ENCODE data around the gene CAMTA2.
"Not testable (repeated sequence)": the region's sequence is repeated elsewhere in the genome, so short reads cannot be mapped to it uniquely, and the experiment has no call there.

Gene CAMTA2

GRCh38 chr17:5033352-5034015 is 46.0 kb upstream of the CAMTA2 start:
- Histone ChIP-seq H3K4me1 (no peaks in the 10 kb centered on the region), H2AFZ (no peak overlapping the region), H3K27ac (no peak overlapping the region), H3K36me3 (ENCODE audit: control insufficient read depth, insufficient read depth, low read length) (no peaks in the 10 kb centered on the region), H3K4me2 (ENCODE audit: low read length) (no peak overlapping the region), H3K27me3 (ENCODE audit: control insufficient read depth, insufficient read depth, low read length) (no peaks in the 10 kb centered on the region), H3K9me3 (ENCODE audit: control insufficient read depth, low read length) (no peaks in the 10 kb centered on the region), H3K9ac (no peak overlapping the region), H3K79me2 (no peaks in the 10 kb centered on the region), H3K4me3 (ENCODE audit: low read depth, low read length) (no peak overlapping the region)
- TF ChIP-seq CTCF (IDR thresholded peaks at IDR 0.05) = no peak

- Histone ChIP-seq H3K27ac (no peak overlapping the region), H3K36me3 (ENCODE audit: control insufficient read depth, insufficient read depth, low read length) (no peaks in the 10 kb centered on the region), H3K27me3 (ENCODE audit: control insufficient read depth, insufficient read depth, low read length) (no peaks in the 10 kb centered on the region), H3K4me3 (ENCODE audit: low read depth, low read length) (no peak overlapping the region), H3K4me1 (no peaks in the 10 kb centered on the region), H3K9ac (no peak overlapping the region), H3K9me3 (ENCODE audit: control insufficient read depth, low read length) (no peaks in the 10 kb centered on the region), H2AFZ (no peak overlapping the region), H3K4me2 (ENCODE audit: low read length) (no peak overlapping the region), H3K79me2 (no peaks in the 10 kb centered on the region)
- TF ChIP-seq CTCF (IDR thresholded peaks at IDR 0.05) = no peak
Observed at GRCh38 chr17:5032865-5033264, 45.4 kb upstream of the CAMTA2 start.

DNA sequence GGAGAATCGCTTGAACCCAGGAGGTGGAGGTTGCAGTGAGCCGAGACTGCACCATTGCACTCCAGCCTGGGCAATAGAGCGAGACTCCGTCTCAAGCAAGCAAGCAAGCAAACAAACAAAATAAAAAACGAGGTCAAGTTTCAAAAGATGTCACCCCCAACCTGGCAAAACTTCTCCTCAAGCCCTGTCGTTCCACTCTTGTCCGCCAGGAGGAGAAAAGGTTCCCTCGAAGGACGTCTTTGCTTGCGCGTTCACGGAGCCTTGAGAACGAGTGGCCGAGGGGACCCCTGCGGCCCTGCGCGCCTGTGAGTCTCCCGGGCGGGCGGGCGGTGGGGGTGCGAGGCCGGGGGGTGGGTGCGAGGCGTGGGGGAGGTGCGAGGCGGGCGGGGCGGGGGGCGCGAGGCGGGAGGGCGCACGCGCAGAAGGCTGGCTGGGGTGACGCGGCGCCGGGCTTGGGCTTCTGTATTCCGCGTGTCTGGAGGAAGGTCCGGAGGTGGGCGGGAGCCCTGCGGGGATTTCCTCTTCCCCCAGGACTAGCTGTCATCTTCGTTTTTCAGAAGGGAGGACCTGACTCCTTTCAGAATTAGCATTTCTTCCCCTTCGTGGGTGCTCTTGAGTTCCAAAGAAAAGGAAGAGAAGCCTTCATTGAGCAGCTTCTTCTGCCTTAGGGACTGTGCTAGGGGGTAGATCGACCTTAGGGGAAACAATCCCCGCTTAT is 44.0 kb upstream of the CAMTA2 start:
- peak overlapping the region; percentile 75 for H3K4me2 ChIP-seq (ENCODE audit: low read length)
- no peaks in the 10 kb centered on the region for H3K9me3 ChIP-seq (ENCODE audit: control insufficient read depth, low read length)
- peak overlapping the region; percentile 90 for H2AFZ ChIP-seq
- H3K27me3 ChIP-seq (ENCODE audit: control insufficient read depth, insufficient read depth, low read length) = no peaks in the 10 kb centered on the region
- peak overlapping the region; percentile 45 for H3K4me3 ChIP-seq (ENCODE audit: low read depth, low read length)
- no peaks in the 10 kb centered on the region for H3K4me1 ChIP-seq
- no peak overlapping the region for H3K9ac ChIP-seq
- no peaks in the 10 kb centered on the region for H3K36me3 ChIP-seq (ENCODE audit: control insufficient read depth, insufficient read depth, low read length)
- peak; percentile 82 for TF ChIP-seq CTCF (IDR thresholded peaks at IDR 0.05)
- H3K27ac ChIP-seq = no peak overlapping the region
- H3K79me2 ChIP-seq = no peaks in the 10 kb centered on the region

- not testable (repeated sequence) for H3K36me3 ChIP-seq (ENCODE audit: control insufficient read depth, insufficient read depth, low read length); H3K4me1 ChIP-seq; H3K27me3 ChIP-seq (ENCODE audit: control insufficient read depth, insufficient read depth, low read length); H2AFZ ChIP-seq; H3K4me3 ChIP-seq (ENCODE audit: low read depth, low read length); H3K79me2 ChIP-seq; H3K4me2 ChIP-seq (ENCODE audit: low read length); H3K9me3 ChIP-seq (ENCODE audit: control insufficient read depth, low read length); H3K27ac ChIP-seq; H3K9ac ChIP-seq
Observed at GRCh38 chr17:5030168-5030567, 42.7 kb upstream of the CAMTA2 start.

GRCh38 chr17:5027916-5028315 is 40.4 kb upstream of the CAMTA2 start:
- no peaks in the 10 kb centered on the region for H3K79me2 ChIP-seq
- no peak overlapping the region for H3K4me3 ChIP-seq (ENCODE audit: low read depth, low read length)
- no peak for TF ChIP-seq CTCF (IDR thresholded peaks at IDR 0.05)
- no peaks in the 10 kb centered on the region for H3K36me3 ChIP-seq (ENCODE audit: control insufficient read depth, insufficient read depth, low read length)
- no peaks in the 10 kb centered on the region for H3K27me3 ChIP-seq (ENCODE audit: control insufficient read depth, insufficient read depth, low read length)
- H3K9ac ChIP-seq = no peak overlapping the region
- H3K9me3 ChIP-seq (ENCODE audit: control insufficient read depth, low read length) = no peaks in the 10 kb centered on the region
- no peak overlapping the region for H3K4me2 ChIP-seq (ENCODE audit: low read length)
- H3K4me1 ChIP-seq = no peaks in the 10 kb centered on the region
- no peak overlapping the region for H3K27ac ChIP-seq
- H2AFZ ChIP-seq = no peak overlapping the region

All from parathyroid adenoma (tissue), 2 donors.